Adrenal gland (tissue), 12 donors: ENCODE results near the gene KCNMA1. TPM values are rescaled to one million over a fixed set of nuclear protein-coding genes. Genes with fewer than 3 reads are reported as not detected.

Experiments
- DNase-seq, 7 donors: peaks; one replicate each; pipeline ENCODE4 v3.0.0-alpha.2; 2019 to 2020
- H3K27ac ChIP-seq, 5 donors: fragments of 200-600 bp; sonication (generic) in 4 of 5; 1 replicate in 3 of 5; 2 replicates in 2 of 5; pipeline versions ENCODE4 v1.5.1 to v1.8.0; 2016 to 2020; ENCODE audit warnings: mild to moderate bottlenecking in 1 of 5
- H3K27me3 ChIP-seq: fragments of 200-600 bp; 2 replicates; pipeline ENCODE4 v1.8.0; 2021
- H3K36me3 ChIP-seq, 2 donors: fragments of 200-600 bp; replicated peaks in 1 of 2; 1 replicate in 1 of 2; 2 replicates in 1 of 2; pipeline versions ENCODE4 v1.5.1 to v1.8.0; 2018 to 2022
- H3K4me1 ChIP-seq, 2 donors: fragments of 200-600 bp; replicated peaks in 1 of 2; 1 replicate in 1 of 2; 2 replicates in 1 of 2; pipeline versions ENCODE4 v1.5.1 to v1.8.0; 2018 to 2021
- H3K4me3 ChIP-seq, 4 donors: fragments of 200-600 bp; sonication (generic) in 3 of 4; one replicate each; pipeline ENCODE4 v1.5.1; 2016 to 2018
- H3K9me3 ChIP-seq, 3 donors: fragments of 200-600 bp; sonication (generic) in 1 of 3; replicated peaks in 1 of 3; 1 replicate in 2 of 3; 2 replicates in 1 of 3; pipeline versions ENCODE4 v1.5.1 to v1.8.0; 2016 to 2021
- CTCF ChIP-seq, 6 experiments: fragments of 450-650 bp in 4 of 6; fragments of 200-600 bp in 2 of 6; sonication (generic) in 1 of 6; IDR thresholded peaks; 1 replicate in 5 of 6; 2 replicates in 1 of 6; pipeline versions ENCODE4 v1.5.1 to v1.8.0; 2016 to 2021; ENCODE audit warnings: antibody characterized with exemption in 6 of 6, mild to moderate bottlenecking in 2 of 6, moderate library complexity in 1 of 6
- POLR2A ChIP-seq, 2 donors: fragments of 450-650 bp; IDR thresholded peaks; one replicate each; pipeline ENCODE4 v1.6.1; 2017; ENCODE audit warnings: antibody characterized with exemption in 2 of 2, mild to moderate bottlenecking in 2 of 2, moderate library complexity in 1 of 2
- WGBS, 4 donors: extraction: QIAGEN DNeasy Blood & Tissue Kit in 2 of 4; methylation state at CpG; one replicate each; pipeline versions ENCODE4 v1.1.5 to v1.1.7; 2013 to 2017; 5-methylcytosine and 5-hydroxymethylcytosine counted together
- intact Hi-C, 2 donors: fragments of 100-400 bp; cut with DNase I; formaldehyde crosslinking; loops; one replicate each; pipeline versions ENCODE4 v1.14.1 to v1.15.0; 2022 to 2023
- polyA plus RNA-seq, 3 donors: library from polyadenylated mRNA; stranded (reverse); fragments of 200-250 nt in 2 of 3; fragments of 350-450 nt in 1 of 3; fragmentation: Illumina TruSeq in 1 of 3; extraction: RNeasy Lipid Tissue Mini Kit (QIAGEN cat#74804) in 1 of 3; gene quantifications; one replicate each; pipeline ENCODE4 v1.2.3, GENCODE V29; 2013 to 2014
- total RNA-seq, 9 donors: library from RNA; depleted of rRNA in 4 of 9; stranded (reverse); fragments of >200 nt in 4 of 9; fragments of 120-200 nt in 1 of 9; fragmentation: NEBNext Ultra II Directional in 1 of 9; extraction: Animal tissue kit (Norgen Biotek cat#: 25700) in 1 of 9; gene quantifications; one replicate each; pipeline versions ENCODE4 v1.1.0 to v1.2.4, GENCODE V29; 2013 to 2023
- donor health status: healthy with polysubstance abuse.
- donor health status: Bipolar disorder and iron deficiency.
- donor health status: DM: yes; HTN: yes; CAD: no.
- donor health status: DM: no; HTN: no; CAD: no.
- donor health status: DM: no; HTN: no; CAD: no.
- donor health status: DM: yes; HTN: yes; CAD: no.

KCNMA1 gene
- total and polyA plus RNA-seq, 12 donors: 6.4 to 37.7 (median 13.4) TPM

GRCh38 chr10:77644557-77645243 is 7.1 kb upstream of the KCNMA1 start:
- Histone ChIP-seq H3K36me3 (no peaks in the 10 kb centered on the region), H3K4me3 (no peak overlapping the region), H3K27me3 (no peaks in the 10 kb centered on the region), H3K4me1 (peaks cover 0 to 4% of the 10 kb centered on the region in 2 donors), H3K27ac (no peak overlapping the region), H3K9me3 (no peaks in the 10 kb centered on the region)
- TF ChIP-seq POLR2A (IDR thresholded peaks at IDR 0.05): no peak
- TF ChIP-seq CTCF (IDR thresholded peaks at IDR 0.05): no peak
- intact Hi-C loops: loop anchor here in 1 of 2 donors (2.0 to 10.0 kb wide), 2 partner anchors 400 to 468 kb away; no protein-coding TSS in a partner anchor
- WGBS, 4 donors: 84 to 88% (median 87%) methylated on average over 4 of the region's 4 CpGs
- DNase-seq: no peak

- Histone ChIP-seq H3K4me1 (peaks cover 0 to 4% of the 10 kb centered on the region in 2 donors), H3K27me3 (peaks cover 4% of the 10 kb centered on the region), H3K9me3 (no peaks in the 10 kb centered on the region), H3K4me3 (no peak overlapping the region), H3K27ac (no peak overlapping the region), H3K36me3 (no peaks in the 10 kb centered on the region)
- TF ChIP-seq CTCF (IDR thresholded peaks at IDR 0.05): peak; percentile 34 to 68 (median 59)
- no peak for TF ChIP-seq POLR2A (IDR thresholded peaks at IDR 0.05)
- 28 to 39% (median 34%) methylated on average over 5 to 6 of the region's 6 CpGs for WGBS, 4 donors
- intact Hi-C loops: loop anchor here in 1 of 2 donors (2.0 to 10.0 kb wide), 3 partner anchors 253 to 467 kb away; no protein-coding TSS in a partner anchor
- peak in 6 of 7 donors; percentile 38 to 69 (median 58) for DNase-seq
Observed at GRCh38 chr10:77643795-77644468, 6.3 kb upstream of the KCNMA1 start.

- H3K36me3 ChIP-seq: no peaks in the 10 kb centered on the region
- no peak overlapping the region for H3K4me3 ChIP-seq
- no peak overlapping the region for H3K27ac ChIP-seq
- intact Hi-C loops: loop anchor here in 1 of 2 donors (2.0 to 10.0 kb wide), 2 partner anchors 251 to 397 kb away; no protein-coding TSS in a partner anchor
- DNase-seq: peak; percentile 61 to 89 (median 77)
- 0 to 2% (median 1%) methylated on average over 5 of the region's 5 CpGs for WGBS, 4 donors
- H3K27me3 ChIP-seq: peaks cover 21% of the 10 kb centered on the region
- H3K4me1 ChIP-seq: peaks cover 0 to 4% of the 10 kb centered on the region in 2 donors
- H3K9me3 ChIP-seq: no peaks in the 10 kb centered on the region
- no peak for TF ChIP-seq POLR2A (IDR thresholded peaks at IDR 0.05)
- TF ChIP-seq CTCF (IDR thresholded peaks at IDR 0.05): peak; percentile 82 to 94 (median 88)
Observed at GRCh38 chr10:77641788-77642397, 4.3 kb upstream of the KCNMA1 start.

GRCh38 chr10:77641344-77641743 is 3.7 kb upstream of the KCNMA1 start:
- DNase-seq: no peak
- WGBS, 4 donors: 16 to 36% (median 26%) methylated on average over 1 of the region's 1 CpG
- Histone ChIP-seq H3K27ac (no peak overlapping the region), H3K27me3 (peaks cover 27% of the 10 kb centered on the region), H3K4me1 (peaks cover 0 to 4% of the 10 kb centered on the region in 2 donors), H3K36me3 (no peaks in the 10 kb centered on the region), H3K4me3 (no peak overlapping the region), H3K9me3 (no peaks in the 10 kb centered on the region)
- TF ChIP-seq POLR2A (IDR thresholded peaks at IDR 0.05) (no peak), CTCF (IDR thresholded peaks at IDR 0.05) (no peak)
- intact Hi-C loops: loop anchor here in 1 of 2 donors (10.0 kb wide), 1 partner anchor 397 kb away; no protein-coding TSS in a partner anchor
